MV-4-11 (cell line): Measurements from ENCODE around the gene LRRC47.

Experiments
- DNase-seq: peaks from one replicate; lab custom pipeline; 2025; lab: John Stamatoyannopoulos, UW

Gene LRRC47

DNA sequence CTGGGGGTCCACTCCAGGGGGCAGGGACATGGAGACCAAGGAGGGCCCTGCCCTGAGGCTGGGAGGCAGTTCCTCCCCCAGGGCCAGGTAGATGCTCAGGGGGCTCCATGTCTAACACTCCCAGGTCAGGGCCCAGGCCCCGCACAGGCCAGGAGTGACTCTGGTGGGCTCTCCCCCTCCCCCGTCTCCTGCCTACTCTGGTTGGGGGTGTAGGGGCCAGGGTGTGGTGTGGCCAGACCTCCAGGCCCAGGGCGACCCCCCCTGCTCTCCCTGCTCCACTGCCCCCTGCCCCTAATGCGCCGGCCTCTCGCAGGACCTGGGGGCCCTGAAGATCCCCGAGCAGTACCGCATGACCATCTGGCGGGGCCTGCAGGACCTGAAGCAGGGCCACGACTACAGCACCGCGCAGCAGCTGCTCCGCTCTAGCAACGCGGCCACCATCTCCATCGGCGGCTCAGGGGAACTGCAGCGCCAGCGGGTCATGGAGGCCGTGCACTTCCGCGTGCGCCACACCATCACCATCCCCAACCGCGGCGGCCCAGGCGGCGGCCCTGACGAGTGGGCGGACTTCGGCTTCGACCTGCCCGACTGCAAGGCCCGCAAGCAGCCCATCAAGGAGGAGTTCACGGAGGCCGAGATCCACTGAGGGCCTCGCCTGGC lies 63.7 kb downstream of the LRRC47 start:
- DNase-seq: no peak

DNA sequence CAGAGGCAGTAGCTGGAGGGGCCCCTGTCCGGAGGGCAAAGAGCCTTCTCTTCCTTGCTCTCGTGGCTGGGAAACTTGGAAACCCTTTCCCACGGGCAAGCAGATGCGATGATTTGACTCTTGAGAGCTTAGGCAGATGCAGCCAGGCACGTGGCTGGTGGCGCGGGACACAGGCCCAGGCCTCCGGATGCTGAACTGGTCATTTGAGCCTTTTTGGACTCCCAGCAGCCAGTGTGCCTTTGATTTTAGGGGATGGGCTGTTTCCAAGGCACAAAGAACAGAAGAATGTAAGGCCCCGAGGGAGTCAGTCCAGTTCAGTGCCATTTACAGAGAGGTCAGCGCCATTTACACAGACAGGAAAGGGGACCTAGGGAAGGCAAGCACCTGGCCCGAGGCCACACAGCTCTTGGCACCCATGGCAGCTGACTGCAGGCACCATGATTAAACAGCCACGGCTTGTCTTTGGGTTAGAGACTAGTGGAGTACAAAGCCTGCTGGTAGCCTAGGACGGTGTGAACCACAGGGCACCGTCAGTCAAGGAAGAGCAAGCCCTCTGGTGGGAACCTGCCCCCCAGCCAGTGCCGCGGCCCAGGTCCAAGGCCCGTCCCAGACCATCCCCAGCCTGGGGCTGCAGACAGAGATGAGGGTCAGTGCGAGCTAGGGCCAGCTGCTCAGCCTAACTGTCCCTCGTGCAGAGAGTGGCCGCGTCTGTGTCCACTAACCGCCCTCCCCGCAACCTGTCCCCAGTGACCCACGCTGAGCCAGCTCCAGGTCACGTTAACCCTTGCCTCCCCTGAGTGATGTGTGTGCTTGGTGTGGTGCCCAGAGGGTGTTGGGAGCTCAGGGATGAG lies 64.5 kb downstream of the LRRC47 start:
- DNase-seq: no peak

DNA sequence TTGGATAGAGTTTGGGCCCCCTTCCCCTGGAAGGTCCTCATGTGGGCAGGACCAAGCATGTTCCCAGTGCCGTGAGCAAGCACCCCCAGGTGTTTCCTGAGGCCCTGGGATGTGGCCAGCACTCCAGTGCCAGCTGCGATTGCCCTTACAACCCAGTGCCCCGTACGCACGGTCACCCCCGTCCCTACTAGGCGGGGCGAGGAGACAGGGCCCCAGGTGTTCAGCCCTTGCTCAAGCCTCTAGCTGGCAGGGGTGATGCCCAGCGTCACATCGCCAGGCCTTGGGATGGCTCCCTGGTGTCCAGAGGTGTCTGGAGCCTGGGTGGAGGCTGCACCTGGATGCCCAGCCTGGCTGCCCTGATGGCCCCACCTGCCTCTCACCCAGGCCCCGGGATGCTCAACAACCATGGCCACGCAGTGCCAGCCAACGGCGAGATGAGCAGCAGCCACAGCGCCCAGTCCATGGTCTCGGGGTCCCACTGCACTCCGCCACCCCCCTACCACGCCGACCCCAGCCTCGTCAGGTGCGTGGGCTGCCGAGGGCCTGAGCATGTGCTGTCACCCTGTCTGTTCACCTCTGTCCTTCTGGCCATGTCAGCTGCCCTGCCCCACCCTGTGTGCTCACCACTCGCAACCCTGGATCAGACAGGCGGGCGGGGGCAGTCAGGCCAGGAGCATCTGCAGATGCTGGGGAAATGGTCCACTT lies 65.6 kb downstream of the LRRC47 start:
- DNase-seq: no peak

DNA sequence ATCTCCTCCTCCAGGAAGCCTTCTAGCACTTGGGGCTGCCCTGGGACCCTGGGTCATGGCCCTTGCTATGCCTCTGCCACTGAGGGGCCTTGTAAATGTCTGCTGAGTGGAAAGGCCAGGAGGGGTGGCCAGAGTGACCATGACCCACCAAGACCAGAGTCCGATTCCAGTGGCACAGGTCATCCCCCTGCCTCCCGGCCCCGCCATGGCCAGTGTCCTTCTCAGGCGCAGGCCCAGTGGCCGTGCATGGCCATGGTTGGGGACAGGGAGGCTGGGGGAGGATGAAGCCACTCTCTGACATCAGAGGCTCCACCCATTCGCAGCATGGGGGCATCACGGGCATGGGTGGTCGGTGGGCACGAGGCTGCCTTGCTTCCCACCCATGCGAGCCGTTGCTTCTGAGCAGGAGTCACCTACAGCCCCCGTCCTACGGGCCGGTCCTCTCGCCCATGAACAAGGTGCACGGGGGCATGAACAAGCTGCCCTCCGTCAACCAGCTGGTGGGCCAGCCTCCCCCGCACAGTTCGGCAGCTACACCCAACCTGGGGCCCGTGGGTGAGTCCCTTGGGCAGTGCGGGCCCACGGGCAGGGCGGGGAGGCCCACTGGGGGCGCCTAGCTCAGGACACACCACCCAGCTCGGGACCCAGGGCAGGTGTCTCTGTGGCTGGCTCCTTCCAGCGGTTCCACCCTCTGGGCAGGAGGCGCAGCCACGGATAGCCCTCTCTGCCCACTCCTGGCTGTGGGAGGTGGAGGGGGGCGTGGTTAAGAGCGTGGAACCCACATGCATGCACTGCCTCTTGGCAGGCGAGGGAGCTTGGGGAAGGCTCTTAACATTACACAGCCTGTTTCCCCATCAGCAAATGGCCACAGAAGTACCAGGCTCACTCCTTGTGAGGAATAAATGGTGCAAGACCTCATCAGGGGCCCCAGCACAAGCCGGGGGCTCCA lies 66.4 kb downstream of the LRRC47 start:
- DNase-seq: no peak
